Retinal pigment epithelial cell (primary cell): ENCODE measurements around the gene SERPINA9.
"Not testable (repeated sequence)": the region's sequence is repeated elsewhere in the genome, so short reads cannot be mapped to it uniquely, and the experiment has no call there.

ENCODE experiments used
- DNase-seq: peaks from one replicate; pipeline ENCODE4 v3.0.0-alpha.2; 2010; ENCODE audit warnings: low read depth
- H3K4me3 ChIP-seq: 2 replicates; pipeline ENCODE4 v1.5.1; 2011; ENCODE audit warnings: mild to moderate bottlenecking, low read length, control low read depth, moderate library complexity
- TF ChIP-seq, protein P1 (sequence below): conservative IDR thresholded peaks from 2 replicates; pipeline ENCODE4 v1.5.1; 2011; ENCODE audit warnings: low read depth, low read length, control low read depth, inconsistent platforms

The SERPINA9 gene

DNA sequence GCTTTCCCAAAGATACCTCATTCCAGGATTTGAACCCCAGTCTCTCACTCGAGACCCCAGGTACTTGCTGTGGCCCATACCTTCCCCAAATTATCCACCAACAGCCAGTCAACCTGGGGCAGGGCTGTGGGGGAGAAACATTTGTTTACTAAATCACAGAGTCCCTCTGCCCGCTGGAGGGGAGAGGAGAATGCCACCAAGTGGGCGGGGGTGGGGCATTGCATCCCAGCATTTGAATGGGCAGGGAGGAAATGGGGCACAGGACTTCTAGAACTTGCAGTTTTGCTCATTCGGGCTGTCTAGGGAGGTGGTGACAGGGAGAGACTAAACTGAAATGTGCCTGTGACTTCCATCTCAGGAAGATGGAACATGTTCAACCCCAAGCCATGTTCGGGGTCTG, 10.9 kb upstream of the SERPINA9 start:
- DNase-seq, result no peak
- H3K4me3 ChIP-seq, result no peak overlapping the region
- TF ChIP-seq, protein P1, sequence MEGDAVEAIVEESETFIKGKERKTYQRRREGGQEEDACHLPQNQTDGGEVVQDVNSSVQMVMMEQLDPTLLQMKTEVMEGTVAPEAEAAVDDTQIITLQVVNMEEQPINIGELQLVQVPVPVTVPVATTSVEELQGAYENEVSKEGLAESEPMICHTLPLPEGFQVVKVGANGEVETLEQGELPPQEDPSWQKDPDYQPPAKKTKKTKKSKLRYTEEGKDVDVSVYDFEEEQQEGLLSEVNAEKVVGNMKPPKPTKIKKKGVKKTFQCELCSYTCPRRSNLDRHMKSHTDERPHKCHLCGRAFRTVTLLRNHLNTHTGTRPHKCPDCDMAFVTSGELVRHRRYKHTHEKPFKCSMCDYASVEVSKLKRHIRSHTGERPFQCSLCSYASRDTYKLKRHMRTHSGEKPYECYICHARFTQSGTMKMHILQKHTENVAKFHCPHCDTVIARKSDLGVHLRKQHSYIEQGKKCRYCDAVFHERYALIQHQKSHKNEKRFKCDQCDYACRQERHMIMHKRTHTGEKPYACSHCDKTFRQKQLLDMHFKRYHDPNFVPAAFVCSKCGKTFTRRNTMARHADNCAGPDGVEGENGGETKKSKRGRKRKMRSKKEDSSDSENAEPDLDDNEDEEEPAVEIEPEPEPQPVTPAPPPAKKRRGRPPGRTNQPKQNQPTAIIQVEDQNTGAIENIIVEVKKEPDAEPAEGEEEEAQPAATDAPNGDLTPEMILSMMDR, result no peak

DNA sequence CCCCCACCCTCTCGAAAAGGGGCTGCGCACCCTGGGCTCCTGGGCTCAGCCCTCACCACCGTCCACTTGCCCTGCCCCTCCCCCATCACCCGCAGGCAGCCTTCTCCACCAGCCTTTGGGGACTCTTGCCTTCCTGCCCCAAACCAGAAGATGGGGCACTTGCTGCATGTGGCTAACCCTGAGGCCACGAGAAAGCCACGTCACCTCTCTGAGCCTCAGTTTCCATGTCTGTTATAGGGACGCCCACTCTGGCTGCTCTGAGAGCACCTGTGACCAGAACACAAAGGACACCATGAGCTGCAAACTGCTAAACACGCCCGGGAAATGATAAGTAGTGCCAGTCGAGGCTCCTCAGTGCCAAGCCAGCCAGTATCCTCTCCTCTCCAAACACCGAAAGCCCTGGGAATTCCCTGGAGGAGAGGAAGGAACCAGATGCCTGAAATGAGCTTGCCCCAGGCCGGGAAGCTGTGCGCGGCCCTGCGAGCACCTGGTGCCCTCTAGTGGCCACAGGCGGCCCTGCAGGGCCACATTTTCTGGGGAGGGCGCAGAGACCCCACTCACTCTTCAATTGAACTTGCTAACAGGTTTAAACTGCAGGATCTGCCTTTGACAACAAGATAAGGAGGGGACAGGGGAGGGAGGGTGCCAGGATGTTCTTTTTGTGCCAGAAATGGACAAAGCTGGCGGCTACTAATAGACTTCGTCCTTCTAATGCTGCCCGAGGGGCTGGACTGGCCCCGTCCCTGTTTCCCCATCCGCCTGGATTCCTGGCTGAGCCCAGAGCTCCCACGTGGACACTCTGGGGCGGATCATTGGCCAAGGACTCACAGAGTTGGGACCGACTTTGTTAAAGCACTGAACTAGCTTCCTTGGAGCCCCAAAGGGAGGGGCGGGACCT, 10.2 kb upstream of the SERPINA9 start:
- TF ChIP-seq, protein P1, result peak; percentile 99
- no peak for DNase-seq
- H3K4me3 ChIP-seq, result no peak overlapping the region

DNA sequence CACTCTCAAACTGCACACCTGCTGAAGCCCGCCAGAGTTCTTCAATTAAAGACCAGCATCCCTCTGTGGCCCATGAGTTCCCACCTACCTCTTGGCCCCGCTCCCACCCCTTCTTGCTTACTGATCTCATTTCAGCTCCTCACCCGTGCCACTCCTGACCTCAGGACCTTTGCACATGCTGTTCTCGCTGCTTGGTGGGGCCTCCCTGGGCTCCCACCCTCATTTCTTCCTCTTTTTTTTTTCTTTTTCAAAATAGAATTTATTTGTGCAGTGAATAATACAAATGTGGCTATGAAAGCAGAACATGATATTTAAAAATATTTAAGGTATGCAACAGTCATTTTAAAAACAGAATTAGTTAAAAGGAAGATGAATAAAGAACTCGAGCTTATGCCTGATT, 8.5 kb upstream of the SERPINA9 start:
- TF ChIP-seq, protein P1, result no peak
- no peak overlapping the region for H3K4me3 ChIP-seq
- no peak for DNase-seq

DNA sequence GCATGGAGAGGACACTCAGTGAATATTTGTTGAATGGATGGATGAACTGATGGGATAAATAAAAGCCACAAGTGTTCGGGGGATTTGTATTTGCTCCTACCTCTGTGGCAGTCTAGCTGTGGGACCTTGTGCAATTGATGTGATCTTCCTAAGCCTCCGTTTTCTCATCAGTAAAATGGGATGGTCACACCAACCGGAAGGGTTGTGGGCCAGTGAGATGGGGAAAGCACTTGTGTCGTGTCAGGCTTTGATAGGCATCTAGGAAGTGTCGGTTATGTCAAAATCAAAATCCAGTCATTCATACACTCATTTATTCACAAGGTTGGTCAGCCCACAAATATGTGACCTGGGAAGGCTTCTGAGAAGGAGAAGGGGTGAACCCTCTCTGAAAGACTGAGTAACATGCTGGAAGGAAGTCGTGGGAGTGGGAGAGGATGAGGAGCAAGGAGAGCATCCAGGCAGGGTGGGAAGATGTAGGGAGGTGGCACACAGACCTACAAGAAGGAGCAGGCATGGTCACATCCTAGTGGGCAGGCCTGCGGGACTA, 7.8 kb upstream of the SERPINA9 start:
- TF ChIP-seq, protein P1, result no peak
- DNase-seq, result no peak
- H3K4me3 ChIP-seq, result no peak overlapping the region

DNA sequence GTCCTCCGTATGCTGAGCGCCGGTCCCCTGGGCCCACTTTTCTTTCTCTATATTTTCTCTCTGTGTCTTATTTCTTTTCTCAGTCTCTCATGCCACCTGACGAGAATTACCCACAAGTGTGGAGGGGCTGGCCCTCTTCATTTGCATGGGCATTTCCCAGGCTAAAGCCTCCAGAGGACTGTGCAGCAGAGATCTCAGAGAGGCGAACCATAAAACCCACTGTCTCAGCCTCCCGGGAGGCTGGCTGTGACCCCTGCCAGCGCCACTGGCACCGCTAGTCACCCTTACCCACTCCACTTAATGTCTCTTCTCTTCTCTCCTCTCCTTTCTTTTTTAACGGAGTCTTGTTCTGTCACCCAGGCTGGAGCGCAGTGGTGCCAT, 7.1 kb upstream of the SERPINA9 start:
- TF ChIP-seq, protein P1, result no peak
- no peak for DNase-seq
- H3K4me3 ChIP-seq, result no peak overlapping the region

DNA sequence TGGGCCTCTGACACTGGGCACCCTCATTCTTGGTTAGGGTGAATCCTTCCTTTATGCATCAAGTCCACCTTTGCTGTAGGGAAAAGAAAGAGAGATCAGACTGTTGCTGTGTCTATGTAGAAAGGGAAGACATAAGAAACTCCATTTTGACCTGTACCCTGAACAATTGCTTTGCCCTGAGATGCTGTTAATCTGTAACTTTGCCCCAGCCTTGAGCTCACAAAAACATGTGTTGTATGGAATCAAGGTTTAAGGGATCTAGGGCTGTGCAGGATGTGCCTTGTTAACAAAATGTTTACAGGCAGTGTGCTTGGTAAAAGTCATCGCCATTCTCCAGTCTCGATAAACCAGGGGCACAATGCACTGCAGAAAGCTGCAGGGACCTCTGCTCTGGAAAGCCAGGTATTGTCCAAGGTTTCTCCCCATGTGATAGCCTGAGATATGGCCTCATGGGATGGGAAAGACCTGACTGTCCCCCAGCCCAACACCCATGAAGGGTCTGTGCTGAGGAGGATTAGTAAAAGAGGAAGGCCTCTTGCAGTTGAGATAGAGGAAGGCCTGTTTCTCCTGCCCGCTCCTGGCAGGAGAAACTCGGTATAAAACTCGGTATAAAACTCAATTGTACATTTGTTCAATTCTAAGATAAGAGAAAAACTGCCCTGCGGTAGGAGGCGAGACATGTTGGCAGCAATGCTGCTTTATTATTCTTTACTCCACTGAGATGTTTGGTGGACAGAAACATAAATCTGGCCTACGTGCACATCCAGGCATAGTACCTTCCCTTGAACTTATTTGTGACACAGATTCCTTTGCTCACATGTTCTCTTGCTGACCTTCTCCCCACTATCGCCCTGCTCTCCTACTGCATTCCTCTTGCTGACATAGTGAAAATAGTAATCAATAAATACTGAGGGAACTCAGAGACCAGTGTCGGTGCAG, 6.4 kb upstream of the SERPINA9 start:
- H3K4me3 ChIP-seq, DNase-seq: not testable (repeated sequence)

DNA sequence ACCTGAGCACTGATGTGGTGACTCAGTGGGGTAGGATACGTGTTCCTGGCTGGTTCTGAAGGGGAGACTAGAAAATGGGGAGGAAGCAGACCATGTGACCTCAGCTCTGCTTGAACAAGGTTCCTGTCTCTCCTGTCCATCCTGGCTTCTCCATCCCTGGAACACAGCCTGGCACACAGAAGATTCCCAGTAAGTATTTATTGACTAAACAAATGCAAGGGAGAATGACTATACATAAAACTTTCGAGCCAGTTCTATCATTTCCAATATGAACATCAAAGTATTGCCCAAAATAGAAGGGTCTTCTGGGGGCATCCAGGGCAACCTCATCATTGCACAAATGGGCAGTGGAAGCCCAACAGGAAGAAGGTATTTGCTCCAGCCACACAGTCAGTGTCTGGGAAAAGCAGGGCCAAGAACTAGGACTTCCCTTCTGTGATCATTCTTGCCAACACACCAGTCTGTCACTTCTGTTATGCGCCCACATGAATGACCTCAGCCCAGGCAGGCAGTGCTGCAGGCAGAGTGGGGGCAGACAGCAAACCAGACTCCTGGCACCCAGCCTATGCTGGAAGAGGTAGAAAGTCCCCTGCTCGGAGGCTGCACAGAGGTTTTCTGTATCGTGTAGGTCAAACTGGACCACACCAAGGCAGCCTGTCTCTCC, 5.6 kb upstream of the SERPINA9 start:
- no peak for DNase-seq
- H3K4me3 ChIP-seq, result no peak overlapping the region
- TF ChIP-seq, protein P1, result no peak
